ENCODE measurements around the gene ZNF524. TPM values are rescaled to one million over a fixed set of nuclear protein-coding genes. Genes with fewer than 3 reads are reported as not detected.
A peak's percentile ranks its signal among the peaks of the same experiment; 100 is the strongest.

The ZNF524 gene
- total and polyA plus RNA-seq, 12 donors = 0.93 to 83.7 (median 28.3) TPM

DNA sequence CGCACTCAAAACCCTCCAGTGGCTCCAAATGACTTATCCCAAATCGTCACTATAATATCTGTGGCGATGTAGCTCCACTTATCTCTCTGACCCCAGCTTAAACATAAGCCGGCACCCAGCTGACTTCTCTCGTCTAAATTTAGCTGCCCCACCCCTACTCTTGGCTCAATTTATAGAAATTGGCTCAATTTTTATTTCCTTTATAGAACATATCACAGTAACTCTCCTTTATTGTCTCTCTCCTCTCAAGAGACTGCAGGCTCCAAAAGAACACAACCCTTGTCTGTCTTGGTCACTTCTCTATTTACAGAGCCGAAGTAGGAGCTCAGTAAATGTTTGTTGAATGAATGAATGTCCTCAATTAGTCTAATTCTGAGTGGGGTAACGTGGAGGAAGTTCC is 23.5 kb downstream of the ZNF524 start:
- no peak for DNase-seq
- intact Hi-C loops (cut with DNase I) = no loop called here
- H3K4me1 ChIP-seq (replicated peaks in 1 of 2) = peaks cover 0 to 28% of the 10 kb centered on the region in 2 donors
- H3K9me3 ChIP-seq (replicated peaks in 1 of 3) = no peaks in the 10 kb centered on the region
- peaks cover 0 to 12% of the 10 kb centered on the region in 2 donors for H3K36me3 ChIP-seq (replicated peaks in 1 of 2)
- WGBS, 4 donors = 61 to 69% (median 67%) methylated on average over 7 of the region's 7 CpGs
- TF ChIP-seq, protein P1, sequence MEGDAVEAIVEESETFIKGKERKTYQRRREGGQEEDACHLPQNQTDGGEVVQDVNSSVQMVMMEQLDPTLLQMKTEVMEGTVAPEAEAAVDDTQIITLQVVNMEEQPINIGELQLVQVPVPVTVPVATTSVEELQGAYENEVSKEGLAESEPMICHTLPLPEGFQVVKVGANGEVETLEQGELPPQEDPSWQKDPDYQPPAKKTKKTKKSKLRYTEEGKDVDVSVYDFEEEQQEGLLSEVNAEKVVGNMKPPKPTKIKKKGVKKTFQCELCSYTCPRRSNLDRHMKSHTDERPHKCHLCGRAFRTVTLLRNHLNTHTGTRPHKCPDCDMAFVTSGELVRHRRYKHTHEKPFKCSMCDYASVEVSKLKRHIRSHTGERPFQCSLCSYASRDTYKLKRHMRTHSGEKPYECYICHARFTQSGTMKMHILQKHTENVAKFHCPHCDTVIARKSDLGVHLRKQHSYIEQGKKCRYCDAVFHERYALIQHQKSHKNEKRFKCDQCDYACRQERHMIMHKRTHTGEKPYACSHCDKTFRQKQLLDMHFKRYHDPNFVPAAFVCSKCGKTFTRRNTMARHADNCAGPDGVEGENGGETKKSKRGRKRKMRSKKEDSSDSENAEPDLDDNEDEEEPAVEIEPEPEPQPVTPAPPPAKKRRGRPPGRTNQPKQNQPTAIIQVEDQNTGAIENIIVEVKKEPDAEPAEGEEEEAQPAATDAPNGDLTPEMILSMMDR (IDR thresholded peaks at IDR 0.05) = no peak
- no peak for TF ChIP-seq POLR2A (IDR thresholded peaks at IDR 0.05)
- peak overlapping the region; percentile 27 to 98 (median 92) for H3K27ac ChIP-seq
- no peaks in the 10 kb centered on the region for H3K27me3 ChIP-seq
- H3K4me3 ChIP-seq = peak overlapping the region in 1 of 4 donors; percentile 64

- H3K27me3 ChIP-seq = no peaks in the 10 kb centered on the region
- peak; percentile 91 to 95 (median 94) for DNase-seq
- H3K4me1 ChIP-seq (replicated peaks in 1 of 2) = peaks cover 0 to 25% of the 10 kb centered on the region in 2 donors
- H3K9me3 ChIP-seq (replicated peaks in 1 of 3) = no peaks in the 10 kb centered on the region
- intact Hi-C loops (cut with DNase I) = no loop called here
- WGBS, 4 donors = 0 to 1% (median 1%) methylated on average over 16 to 56 of the region's 56 CpGs
- peaks cover 0 to 12% of the 10 kb centered on the region in 2 donors for H3K36me3 ChIP-seq (replicated peaks in 1 of 2)
- H3K27ac ChIP-seq = peak within 1 kb of the TSS; percentile 91 to 98 (median 95)
- H3K4me3 ChIP-seq = peak within 1 kb of the TSS in 3 of 4 donors; percentile 61 to 97 (median 64)
- TF ChIP-seq, protein P1 (IDR thresholded peaks at IDR 0.05) = no peak
- peak in 1 of 2 donors; percentile 39 for TF ChIP-seq POLR2A (IDR thresholded peaks at IDR 0.05)
Measured at GRCh38 chr19:55624109-55625003, 24.3 kb downstream of the ZNF524 start, which contains the start of gene ZNF784. Gene ZNF784, minus strand, starts transcription at chr19:55624566. Its CDS starts 5 bp downstream, at chr19:55624561.

GRCh38 chr19:55625004-55625326 is 24.9 kb downstream of the ZNF524 start:
- no peak for DNase-seq

GRCh38 chr19:55626350-55626749 is 26.3 kb downstream of the ZNF524 start:
- peaks cover 0 to 4% of the 10 kb centered on the region in 2 donors for H3K36me3 ChIP-seq (replicated peaks in 1 of 2)
- intact Hi-C loops (cut with DNase I) = no loop called here
- DNase-seq = no peak
- no peak overlapping the region for H3K4me3 ChIP-seq
- H3K4me1 ChIP-seq (replicated peaks in 1 of 2) = peaks cover 0 to 21% of the 10 kb centered on the region in 2 donors
- no peaks in the 10 kb centered on the region for H3K9me3 ChIP-seq (replicated peaks in 1 of 3)
- no peak for TF ChIP-seq POLR2A (IDR thresholded peaks at IDR 0.05)
- TF ChIP-seq, protein P1 (IDR thresholded peaks at IDR 0.05) = no peak
- H3K27ac ChIP-seq = no peak overlapping the region
- 87 to 92% (median 89%) methylated on average over 11 of the region's 11 CpGs for WGBS, 4 donors
- no peaks in the 10 kb centered on the region for H3K27me3 ChIP-seq

More at GRCh38 chr19:55625004-55625326, 24.9 kb downstream of the ZNF524 start:
- no peak for TF ChIP-seq POLR2A (IDR thresholded peaks at IDR 0.05)
- TF ChIP-seq, protein P1 (IDR thresholded peaks at IDR 0.05) = no peak
- peaks cover 0 to 21% of the 10 kb centered on the region in 2 donors for H3K4me1 ChIP-seq (replicated peaks in 1 of 2)
- intact Hi-C loops (cut with DNase I) = no loop called here
- peak overlapping the region in 2 of 5 donors; percentile 95 to 98 for H3K27ac ChIP-seq
- H3K36me3 ChIP-seq (replicated peaks in 1 of 2) = peaks cover 0 to 12% of the 10 kb centered on the region in 2 donors
- H3K4me3 ChIP-seq = peak overlapping the region in 1 of 4 donors; percentile 64
- H3K9me3 ChIP-seq (replicated peaks in 1 of 3) = no peaks in the 10 kb centered on the region
- no peaks in the 10 kb centered on the region for H3K27me3 ChIP-seq
- 31 to 39% (median 35%) methylated on average over 11 of the region's 11 CpGs for WGBS, 4 donors
